HG03159 (cell line): ENCODE results near the gene MIF4GD.
A peak's percentile ranks its signal among the peaks of the same experiment; 100 is the strongest.
"Not testable (repeated sequence)": the region's sequence is repeated elsewhere in the genome, so short reads cannot be mapped to it uniquely, and the experiment has no call there.

Experiments used
- ATAC-seq: cut with Tn5 transposase; IDR thresholded peaks from one replicate; pipeline ENCODE4 v1.9.1; 2021; ENCODE audit warnings: mild to moderate bottlenecking, moderate library complexity; ENCODE audit not compliant: unreplicated experiment

The MIF4GD gene

DNA sequence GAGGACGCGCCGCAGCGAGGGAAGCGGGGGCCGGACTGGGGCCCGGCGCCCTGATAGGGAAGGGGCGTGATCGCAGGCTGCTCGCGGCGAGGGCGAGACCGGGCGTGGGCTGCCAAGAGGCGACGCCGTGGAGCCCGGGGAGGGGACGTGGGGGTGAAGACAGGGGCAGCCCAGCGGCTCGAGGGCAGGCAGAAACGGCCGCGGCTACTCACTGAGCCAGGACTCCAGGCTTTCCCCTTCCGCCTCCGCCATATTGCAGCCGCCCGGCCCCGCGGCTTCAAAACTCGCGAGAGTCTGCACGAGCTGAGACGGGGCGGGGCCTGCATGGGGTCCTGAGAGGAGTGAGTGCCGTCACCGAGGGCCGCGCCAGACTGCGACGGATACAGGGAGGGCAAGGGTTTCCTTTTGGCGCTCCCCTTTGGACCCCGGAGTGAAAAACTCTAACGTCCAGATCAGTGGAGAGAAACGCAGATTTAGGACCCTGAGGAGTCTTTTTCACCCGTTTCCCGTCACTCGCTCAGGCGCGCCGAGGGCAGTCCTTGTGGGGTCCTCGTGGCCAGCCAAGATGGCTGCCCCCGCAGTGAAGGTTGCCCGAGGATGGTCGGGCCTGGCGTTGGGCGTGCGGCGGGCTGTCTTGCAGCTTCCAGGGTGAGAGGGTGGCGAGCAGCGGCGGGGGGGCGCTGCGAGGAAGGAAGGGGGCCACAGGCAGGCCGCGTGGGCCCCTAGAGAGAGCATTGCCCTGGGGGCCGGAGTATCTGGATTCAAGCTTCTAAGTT lies 9.5 kb downstream of the MIF4GD start, which contains the start of the genes GGA3 and MRPS7:
TSS of gene GGA3 (minus strand) at position 271 of the 776 bp plus-strand sequence. CDS start at position 252, 19 bp downstream.
TSS of gene MRPS7 (plus strand) at position 544 of the 776 bp plus-strand sequence. CDS start at position 566, 22 bp downstream.
- ATAC-seq: peak; percentile 89

DNA sequence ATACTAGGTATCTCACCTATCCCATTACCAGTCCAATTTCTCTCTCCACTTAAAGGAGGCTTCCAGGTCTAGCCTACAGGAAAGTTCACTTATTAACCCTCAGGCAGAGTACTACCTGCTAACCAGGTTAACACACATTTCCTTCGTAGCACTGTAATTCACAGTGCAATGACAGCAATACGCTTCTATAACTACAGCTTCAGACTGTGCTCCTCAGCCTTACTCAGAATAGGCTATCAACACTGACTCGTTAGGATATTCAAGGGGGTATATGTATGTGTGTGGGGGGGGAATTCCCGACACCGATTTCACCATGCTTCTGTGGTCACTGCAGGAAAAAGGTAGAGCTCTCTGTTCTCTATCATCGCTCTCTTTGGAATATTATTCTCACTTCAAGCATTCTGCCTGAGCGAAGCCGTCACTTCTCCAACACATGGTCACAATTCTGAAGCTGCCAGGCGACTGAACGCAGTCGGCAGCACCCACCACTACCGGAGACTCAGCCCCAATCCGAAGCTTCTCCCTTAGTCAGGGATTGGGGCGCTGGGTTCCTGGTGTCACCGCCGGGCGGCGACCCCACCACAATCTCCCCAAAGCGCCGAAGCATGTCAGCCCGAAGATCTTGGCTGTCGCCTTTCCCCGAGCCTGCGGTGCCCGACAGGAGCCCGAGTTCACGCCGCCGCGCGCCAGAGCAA lies 10.2 kb downstream of the MIF4GD start:
- ATAC-seq: peak; percentile 21

DNA sequence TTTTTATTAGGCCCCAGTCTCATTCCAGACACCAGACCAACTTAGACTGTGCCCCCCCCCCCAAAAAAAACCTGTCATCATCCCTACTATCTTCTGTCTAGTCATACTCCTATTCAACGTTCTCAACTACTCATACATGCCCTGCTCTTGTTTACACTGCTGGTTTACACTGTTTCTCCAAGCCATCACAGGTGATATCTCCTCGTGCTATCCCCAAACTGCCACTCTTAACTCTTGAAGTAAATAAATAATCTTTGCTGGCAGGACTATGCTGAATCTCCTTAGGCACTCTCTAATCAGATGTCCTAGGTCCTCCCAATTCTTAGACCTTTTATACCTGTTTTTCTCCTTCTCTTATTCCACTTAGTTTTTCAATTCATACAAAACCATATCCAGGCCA lies 13.8 kb downstream of the MIF4GD start:
- ATAC-seq: not testable (repeated sequence)

DNA sequence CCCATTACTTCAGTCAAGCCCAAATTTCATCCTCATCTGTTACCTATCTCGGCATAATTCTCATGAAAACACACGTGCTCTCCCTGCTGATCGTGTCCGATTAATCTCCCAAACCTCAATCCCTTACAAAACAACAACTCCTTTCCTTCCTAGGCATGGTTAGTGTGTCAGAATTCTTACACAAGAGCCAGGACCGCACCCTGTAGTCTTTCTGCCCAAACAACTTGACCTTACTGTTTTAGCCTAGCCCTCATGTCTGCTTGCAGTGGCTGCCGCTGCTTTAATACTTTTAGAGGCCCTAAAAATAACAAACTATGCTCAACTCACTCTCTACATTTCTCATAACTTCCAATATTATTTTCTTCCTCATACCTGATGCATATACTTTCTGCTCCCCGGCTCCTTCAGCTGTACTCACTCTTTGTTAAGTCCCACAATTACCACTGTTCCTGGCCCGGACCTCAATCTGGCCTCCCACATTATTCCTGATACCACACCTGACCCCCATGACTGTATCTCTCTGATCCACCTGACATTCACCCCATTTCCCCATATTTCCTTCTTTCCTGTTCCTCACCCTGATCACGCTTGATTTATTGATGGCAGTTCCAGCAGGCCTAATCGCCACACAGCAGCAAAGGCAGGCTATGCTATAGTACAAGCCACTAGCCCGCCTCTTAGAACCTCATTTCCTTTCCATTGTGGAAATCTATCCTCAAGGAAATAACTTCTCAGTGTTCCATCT lies 14.9 kb downstream of the MIF4GD start:
- not testable (repeated sequence) for ATAC-seq

DNA sequence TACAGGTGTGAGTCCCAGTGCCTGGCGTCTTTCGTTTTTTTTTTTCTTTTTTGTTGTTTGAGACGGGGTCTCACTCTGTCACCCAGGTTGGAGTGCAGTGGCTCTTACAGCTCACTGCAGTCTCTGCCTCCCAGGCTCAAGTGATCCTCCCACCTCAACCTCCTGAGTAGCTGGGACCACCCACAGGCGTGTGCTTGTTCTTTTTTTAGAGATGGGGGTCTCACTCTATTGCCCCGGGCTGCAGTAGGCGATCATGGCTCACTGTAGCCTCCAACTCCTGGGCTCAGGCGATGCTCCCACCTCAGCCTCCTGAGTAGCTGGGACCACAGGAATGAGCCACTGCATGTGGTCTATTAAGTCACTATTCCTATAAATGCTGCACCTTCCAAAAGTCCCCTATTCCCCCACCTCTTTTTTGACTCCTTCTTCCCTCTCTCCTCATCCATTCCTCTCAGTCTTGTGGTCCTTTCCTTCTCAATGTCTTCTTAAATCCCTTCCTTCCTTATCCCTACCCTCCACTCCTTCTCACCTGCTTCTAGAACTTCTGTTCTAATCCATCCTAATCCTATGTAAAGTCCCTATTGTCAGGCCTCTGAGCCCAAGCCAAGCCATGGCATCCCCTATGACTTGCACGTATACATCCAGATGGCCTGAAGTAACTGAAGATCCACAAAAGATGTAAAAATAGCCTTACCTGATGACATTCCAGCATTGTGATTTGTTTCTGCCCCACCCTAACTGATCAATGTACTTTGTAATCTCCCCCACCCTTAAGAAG lies 18.8 kb downstream of the MIF4GD start:
- no peak for ATAC-seq

DNA sequence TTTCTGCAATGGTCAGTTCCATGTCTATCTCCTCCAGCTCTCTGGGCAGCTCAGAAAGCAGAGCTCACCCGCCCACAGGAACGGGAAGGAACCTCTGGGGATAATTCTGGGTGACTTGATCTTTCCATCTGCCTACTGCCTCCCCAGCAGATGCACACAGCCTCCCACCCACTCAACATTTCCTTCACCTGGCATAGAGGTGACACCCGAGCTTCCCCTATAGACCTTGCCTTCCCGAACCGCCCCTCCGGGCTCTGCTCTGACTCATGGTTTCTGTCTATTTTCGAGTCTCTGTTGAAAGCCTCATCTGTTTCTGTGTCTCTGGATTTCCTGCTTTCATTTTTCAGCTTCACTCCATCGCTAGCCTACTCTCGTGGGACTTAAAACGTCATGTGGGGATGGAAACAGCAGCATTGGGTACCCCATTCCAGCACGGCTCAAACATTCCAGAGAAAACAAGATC lies 21.0 kb downstream of the MIF4GD start:
- peak; percentile 87 for ATAC-seq

DNA sequence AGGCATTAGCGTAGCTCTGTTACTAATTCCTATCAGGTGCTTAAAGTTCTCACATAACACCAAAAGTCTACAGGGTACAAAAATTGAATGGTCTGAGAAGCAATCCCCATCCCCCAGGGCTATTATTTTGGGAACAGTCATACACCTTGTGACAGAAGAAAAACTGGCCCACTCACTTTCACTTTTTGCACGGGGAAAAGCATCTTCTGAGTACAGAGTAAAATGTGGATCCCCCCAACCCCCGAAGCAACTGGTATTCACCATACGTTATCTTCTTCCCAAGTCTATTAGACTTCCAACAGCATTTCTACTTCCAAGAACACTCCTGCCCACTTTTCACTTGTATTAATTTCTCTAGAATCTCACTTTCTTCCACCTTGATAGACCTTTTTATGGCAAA lies 21.5 kb downstream of the MIF4GD start:
- no peak for ATAC-seq

DNA sequence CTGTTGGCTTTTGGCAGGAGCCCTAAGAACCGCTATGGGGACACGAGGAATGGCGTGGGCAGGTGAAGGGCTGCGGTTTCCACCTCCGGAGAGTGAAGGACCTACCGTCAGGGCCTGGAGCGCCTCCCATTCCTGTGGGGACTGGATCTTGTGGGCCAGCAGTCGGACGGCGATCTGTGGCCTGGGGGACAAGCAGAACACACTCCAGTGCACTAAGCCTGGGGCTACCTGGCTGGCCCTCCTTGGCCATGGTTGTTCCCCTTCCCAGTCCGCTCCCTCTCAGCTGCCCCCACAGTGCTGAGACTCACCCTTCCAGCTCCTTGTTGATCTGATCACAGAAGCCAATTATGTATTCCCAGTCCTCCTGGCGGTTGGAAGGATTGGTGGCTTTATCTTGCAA lies 24.6 kb downstream of the MIF4GD start:
- ATAC-seq: no peak

DNA sequence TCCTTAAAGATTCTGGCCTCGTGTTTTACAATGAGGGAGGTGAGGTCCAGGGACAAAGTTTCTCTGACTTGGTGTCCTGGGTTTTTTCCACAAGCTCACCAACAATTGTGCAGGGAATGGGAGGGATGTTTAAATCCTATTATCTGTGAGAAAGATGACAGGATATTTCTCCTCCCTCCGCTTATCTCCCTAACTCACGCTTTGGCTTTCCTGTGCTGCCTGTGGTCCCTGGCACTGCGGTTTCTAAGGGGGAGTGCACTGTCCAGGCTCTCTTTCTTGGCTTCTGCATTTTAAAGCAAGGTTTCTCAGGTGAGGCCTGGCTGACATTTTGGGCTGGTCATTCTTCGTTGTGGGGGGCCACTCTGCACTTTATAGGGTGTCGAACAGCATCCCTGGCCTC lies 26.0 kb downstream of the MIF4GD start:
- ATAC-seq: no peak

DNA sequence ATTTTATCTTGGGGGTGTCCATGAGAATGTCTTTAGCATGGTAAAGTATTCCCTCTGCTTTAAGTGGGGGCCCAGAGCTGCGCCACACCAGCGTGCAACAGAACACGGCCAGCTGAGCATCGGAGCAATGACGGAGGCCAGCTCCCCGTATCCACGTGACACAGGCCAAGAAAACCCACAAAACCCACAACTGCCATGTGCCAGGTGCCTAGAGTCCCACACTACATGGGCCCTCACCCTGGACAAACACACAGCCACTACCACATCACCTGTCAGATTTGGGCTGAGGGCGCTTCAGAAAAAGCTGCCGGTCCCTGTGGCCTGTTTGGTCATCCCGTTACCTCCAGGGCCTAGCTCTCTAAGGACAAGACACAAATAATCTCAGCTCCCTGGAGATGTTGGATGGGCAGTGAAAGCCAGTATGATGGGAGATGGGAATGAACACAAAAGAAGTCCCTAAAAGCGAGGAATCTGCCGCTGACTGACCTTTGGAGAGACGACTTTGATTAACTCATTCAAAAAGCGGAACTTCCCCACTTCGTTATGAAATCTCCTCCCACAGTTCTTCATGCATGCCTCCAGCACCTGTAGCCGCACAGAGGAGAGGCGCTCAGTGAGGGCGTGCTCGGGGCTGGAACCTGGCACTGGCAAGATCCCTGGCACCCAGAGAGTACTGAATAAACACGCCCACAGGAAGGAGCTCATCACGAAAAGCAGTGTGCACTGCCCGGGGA lies 26.7 kb downstream of the MIF4GD start:
- no peak for ATAC-seq

DNA sequence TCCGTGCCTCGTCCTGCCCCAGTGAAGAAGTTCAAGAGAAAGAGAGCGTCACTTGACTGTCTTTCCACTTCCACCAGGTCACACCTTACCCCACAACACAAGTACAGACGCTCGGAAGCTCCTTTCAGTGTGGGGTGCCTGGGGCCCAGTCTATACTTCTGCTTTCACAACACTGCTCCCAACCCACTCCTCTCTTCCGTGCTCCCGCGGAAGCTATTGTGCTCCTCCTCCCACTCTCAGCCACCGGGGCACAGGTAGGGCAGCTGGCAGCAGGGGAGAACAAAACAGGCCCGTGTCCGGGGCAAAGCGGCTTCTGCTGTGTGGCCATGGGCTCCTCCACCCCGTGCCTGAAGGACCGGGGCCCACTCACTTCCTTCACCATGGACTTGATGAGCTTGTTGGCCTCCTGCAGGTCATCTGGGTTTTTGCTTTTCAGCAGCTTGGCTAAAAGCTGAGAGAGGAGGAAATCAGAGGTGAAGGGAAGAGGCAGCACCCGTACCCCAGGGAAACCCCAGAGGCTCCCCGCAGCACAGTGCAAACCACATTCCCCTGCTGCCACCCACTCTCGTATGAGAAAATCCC lies 28.5 kb downstream of the MIF4GD start:
- no peak for ATAC-seq

DNA sequence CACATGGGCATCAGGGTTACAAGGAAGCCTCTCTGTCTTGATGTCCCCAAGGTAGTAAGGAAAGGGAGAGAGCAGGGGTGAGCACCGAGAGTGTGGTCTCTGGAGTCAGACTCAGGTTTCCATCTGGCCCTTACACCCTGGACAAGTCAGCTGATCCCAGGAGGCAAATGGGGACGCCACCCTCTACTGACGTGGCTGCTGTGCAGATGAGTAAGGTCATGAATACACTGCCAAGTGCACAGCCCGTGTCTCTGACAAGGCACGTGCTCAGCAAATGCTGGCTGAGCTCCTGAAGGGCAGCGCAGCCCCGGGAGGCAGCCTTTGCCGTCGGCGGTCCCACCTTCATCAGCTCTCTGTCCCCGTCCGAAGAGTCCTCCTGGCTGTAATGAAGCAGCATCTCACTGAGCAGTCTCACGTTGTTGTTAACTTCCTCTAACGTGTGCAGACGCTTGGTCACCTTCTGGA lies 29.0 kb downstream of the MIF4GD start:
- no peak for ATAC-seq

DNA sequence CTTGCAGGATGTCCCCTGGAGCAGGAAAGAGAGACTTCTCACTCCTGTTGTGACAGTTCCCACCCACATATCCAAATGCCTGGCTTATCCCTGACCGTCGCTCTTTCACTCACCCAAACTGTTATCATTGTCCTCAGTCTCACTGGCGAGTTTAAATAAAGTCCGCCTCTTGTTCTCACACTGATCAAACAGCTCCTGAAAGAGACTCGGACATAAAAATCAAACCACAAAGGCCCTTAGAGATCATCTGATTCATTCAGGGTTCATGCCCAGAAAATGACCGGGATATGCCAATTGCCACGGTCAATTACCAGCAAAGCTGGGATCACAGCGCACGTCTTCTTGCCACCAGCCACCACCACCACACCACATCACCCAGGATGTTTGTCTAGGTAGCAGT lies 29.5 kb downstream of the MIF4GD start:
- no peak for ATAC-seq

DNA sequence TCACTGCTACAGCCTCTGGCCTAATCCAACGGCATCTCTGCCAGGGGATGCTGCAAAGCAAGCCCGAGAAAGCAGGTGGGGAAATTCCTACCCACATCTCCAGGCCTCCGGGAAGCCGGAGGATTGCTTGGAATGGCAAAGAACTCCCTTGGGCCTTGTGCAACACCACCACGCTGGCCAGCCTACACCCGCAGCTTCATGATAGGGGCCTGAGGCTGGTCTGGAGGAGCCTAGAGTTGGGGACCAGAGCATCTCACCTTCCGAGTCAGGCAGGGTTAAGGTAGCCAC lies 29.9 kb downstream of the MIF4GD start:
- ATAC-seq: no peak

DNA sequence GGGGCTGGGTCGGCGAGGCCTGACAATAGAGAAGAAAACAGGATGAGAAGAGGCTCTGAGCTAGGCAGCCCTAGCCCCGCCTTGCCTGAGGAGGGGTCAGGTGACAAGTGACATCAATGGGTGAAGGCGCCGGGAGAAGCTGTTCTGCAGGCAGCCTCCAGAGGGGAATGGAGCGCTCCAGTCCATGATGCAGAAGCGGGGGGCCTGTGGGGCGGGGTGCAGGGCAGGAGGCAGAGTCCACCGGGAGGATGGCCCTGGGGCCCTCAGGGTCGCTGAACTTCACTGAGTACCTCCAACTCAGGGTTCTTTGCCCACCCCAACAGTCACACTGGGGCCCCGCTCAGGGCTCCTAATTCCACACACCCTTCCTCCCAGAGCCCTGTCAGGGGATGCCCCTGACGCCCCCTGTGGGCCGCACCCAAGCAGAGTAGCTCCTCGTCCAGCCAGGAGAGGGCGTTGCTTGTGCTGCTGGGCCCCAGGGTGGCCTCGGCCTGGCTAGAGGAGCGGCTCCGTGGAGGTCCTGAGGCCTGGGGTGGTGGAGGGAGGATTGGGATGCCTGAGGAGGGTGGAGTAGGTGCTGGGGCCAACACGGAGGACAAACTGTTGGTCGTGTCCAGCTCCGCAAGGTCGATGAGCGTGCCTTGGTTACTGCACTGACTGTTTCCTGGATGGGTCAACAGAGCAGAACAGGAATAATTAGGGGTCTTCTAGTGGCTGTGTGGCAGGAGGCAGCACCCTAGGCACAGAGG lies 30.5 kb downstream of the MIF4GD start:
- ATAC-seq: no peak

DNA sequence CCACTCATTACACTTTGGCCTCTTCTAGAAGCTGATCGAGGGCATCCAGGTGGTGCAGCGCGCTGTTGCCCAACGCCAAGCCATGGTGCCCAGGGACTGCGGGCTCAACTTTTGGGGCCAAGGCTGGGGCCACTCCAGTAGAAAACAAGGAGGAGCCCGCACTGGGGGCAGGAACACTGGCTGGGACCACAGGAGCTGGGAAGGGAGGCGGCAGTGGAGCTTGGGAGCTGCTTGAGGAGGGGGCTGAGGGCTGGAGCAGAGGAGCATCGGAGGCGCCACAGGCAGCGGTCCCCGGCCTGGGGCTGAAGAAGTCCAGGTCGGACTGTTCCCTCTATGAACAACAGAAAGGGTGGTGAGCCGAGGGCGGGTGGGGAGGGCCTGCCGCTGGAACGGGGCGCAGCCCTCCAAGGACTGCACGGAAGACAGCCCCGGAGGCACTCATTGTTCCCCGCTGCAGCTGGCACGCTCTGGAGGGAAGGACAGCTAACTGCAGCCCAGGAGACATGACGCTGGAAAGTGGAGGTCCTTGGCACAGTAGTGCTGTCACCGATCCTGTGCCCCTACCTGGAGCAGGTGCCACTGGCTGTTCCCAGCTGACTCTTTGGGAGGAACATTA lies 31.1 kb downstream of the MIF4GD start:
- no peak for ATAC-seq

DNA sequence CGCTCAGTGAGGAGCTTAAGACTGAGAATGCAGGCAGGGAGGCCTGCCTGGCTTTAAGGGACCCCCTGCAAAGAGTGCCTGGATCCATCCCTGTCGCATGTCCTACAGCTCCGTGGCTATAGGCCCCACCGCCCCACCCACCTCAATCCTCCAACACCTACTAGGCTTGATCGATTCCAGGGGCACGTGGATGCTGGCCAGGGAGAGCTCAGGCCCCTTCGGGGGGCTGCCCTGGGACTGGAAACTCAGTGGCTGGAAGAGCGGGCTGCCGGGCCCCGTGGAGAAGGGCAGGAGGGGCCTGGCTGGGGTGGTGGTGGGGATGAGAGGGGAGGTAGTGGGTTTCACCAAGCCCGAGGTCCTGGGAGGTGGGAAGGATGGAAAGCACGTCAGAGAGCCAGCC lies 31.8 kb downstream of the MIF4GD start:
- ATAC-seq: no peak

DNA sequence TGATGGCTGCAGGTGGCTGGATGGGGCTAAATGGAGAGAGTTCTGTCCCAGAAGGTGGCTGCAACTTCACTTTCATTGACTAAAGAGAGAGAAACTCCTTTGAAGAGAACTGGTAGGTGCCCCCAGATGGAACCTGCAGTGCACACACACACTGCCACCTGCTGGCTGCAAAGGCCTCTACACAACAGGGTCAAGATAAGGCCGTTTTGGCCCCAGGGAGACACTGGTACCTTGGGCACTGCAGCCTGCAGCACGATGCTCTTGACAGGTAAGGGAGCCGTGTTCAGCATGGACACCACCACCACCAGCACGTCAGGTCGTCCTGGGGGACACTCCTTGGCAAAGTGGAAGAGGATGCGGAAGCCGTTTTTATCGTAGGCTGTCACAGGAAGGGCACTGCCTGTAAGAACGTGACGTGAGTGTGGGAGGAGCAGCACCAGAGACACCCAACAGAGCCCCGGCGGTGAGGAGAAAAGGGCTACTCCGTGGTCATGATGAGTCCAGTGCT lies 32.3 kb downstream of the MIF4GD start:
- ATAC-seq: peak; percentile 55
